ENCODE data around the gene HARS1.
"Not testable (repeated sequence)": the region's sequence is repeated elsewhere in the genome, so short reads cannot be mapped to it uniquely, and the experiment has no call there.

HARS1 gene

DNA sequence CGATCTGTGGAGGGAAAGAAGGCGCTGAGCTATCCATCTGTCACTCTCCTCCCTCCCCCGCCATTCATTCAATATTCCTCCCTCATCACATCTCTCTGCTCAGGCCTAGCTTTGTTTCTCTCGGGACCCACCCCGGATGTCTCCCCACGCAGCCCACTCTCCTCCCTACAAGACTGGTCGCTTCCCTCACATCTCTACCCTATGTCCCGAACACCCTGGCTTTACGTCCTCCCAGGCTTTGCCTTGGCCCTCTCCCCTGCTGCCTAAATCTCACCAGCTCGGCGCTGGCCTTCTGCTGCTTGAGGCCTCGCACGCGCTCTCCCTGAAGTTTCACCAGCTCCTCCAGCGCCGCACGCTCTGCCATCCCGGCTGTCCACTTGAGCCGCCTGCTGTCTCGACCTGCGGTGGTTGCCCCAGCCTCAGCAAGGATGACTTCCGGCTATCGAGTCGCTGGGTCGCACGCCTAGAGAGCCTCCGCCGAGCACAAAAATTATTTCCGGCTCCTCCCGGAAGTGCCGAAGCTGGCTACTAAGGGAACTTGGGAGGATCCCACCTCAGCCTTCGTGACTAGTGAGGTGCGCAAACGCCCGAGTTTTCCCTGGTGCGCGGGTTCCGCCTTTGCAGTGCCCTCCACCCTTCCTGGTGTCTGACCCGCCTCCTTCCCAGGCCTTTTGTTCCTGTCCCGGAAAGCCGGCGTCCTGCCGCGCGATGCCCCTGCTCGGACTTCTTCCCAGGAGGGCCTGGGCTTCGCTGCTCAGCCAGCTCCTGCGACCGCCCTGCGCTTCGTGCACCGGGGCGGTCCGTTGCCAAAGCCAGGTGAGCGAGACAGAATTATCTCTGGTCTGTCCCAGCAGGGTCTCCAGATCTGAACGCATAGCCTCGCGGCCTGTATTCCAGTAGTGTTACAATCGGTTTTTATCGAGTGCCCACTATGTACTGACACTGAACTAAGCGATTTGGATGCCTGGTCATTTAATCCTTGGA, at the start of gene HARS1, which contains the start of gene HARS2:
HARS1 (minus strand) TSS at position 430 of the 984 bp plus-strand sequence; CDS start at position 364, 66 bp downstream.
HARS2 (plus strand) TSS at position 515 of the 984 bp plus-strand sequence; CDS start at position 709, 194 bp downstream.
- DNase-seq (ENCODE audit: low spot score): peak; percentile 90

- DNase-seq (ENCODE audit: low spot score): no peak
Observed at GRCh38 chr5:140737486-140737885, 46.3 kb upstream of the HARS1 start.

GRCh38 chr5:140734354-140734753, 43.2 kb upstream of the HARS1 start:
- no peak for DNase-seq (ENCODE audit: low spot score)

- DNase-seq (ENCODE audit: low spot score): no peak
Observed at GRCh38 chr5:140733098-140733497, 41.9 kb upstream of the HARS1 start.

GRCh38 chr5:140725799-140726471, 34.8 kb upstream of the HARS1 start:
- DNase-seq (ENCODE audit: low spot score): no peak

GRCh38 chr5:140721395-140721794, 30.2 kb upstream of the HARS1 start:
- DNase-seq (ENCODE audit: low spot score): not testable (repeated sequence)

- not testable (repeated sequence) for DNase-seq (ENCODE audit: low spot score)
Observed at GRCh38 chr5:140720738-140721137, 29.6 kb upstream of the HARS1 start.

DNA sequence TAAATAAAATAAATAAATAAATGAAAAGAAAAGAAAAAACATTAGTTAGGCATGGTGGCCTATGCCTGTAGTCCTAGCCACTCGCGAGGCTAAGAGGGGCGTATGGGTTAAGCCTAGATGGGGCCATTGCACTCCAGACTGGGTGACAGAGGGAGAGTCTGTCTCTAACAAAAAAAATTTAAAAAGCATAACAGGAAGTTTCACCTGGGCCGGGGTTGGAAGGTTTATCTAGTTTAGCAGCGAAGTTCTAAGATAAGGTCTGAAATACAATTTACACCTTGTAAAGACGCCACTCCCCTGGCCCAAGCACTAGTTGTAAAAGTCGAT, 27.1 kb upstream of the HARS1 start:
- DNase-seq (ENCODE audit: low spot score): no peak

GRCh38 chr5:140716238-140716637, 25.1 kb upstream of the HARS1 start:
- DNase-seq (ENCODE audit: low spot score): not testable (repeated sequence)

GRCh38 chr5:140713562-140714094, 22.5 kb upstream of the HARS1 start:
- no peak for DNase-seq (ENCODE audit: low spot score)

DNA sequence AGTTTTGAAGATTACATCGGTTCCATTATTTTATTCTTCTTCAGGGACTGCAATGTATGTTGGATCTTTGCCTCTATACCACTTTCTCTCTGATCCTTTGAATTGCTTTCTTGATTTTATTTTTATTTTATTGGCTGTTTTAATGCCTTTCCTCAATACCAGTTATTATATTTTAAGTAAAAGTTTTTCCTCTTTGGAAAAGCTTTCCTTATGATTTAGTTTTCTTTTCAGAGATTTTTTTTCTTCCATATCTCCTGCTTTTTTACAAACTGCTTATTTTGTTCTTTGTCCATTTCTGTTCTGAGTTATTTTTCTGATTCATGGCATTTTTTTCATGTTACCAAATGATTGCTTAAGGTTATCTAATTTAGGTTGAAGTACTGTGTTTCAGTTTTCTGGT, 20.6 kb upstream of the HARS1 start:
- no peak for DNase-seq (ENCODE audit: low spot score)

- peak; percentile 77 for DNase-seq (ENCODE audit: low spot score)
Observed at GRCh38 chr5:140710899-140711552, 19.9 kb upstream of the HARS1 start.

GRCh38 chr5:140708787-140709186, 17.6 kb upstream of the HARS1 start:
- not testable (repeated sequence) for DNase-seq (ENCODE audit: low spot score)

- DNase-seq (ENCODE audit: low spot score): no peak
Observed at GRCh38 chr5:140707812-140708211, 16.6 kb upstream of the HARS1 start.

DNA sequence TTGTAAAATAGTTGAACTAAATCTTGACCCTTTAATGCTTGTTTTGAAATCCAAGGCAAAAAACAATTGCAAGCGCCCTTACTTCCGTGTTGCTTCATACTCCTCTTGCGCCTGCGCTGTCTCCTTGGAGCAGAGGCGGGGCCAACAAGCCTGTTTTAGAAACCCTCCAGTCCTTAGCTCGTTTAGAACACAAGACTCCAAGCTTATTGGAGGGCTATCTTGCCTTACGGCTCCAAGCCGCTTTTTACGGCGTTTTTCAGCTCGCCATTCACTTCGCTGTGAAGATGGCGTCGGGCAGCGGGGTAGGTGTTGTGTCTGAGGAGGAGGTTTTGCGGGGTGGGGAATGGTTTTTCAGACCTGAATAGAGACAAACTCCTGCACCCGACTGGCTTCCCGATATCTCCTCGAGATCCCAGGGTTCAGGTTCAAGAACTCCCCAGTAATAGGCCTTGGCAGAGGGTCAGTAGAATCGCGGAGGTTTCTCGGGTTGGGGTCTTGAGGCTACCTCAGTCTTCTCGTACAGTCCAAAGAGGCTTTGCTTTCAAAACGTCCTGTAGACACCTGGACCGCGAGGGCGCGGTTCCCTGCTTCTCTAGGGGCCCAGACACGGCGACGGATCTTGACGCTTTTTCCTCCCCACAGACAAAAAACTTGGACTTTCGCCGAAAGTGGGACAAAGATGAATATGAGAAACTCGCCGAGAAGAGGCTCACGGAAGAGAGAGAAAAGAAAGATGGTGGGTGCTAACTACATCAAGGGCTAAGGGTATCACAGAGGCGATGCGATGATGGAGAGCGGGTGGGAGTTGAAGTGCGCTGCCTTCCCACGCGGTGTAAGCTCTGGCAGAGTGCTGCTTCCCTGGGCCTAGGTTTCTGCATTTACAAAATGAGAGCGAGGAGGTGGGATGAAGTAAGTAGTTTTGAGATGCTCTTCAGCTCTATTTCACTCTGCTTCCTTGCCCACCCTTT, 9.3 kb upstream of the HARS1 start, which contains the start of gene ZMAT2:
ZMAT2 (plus strand) TSS at position 271 of the 968 bp plus-strand sequence; CDS start at position 285, 14 bp downstream.
- peak; percentile 99 for DNase-seq (ENCODE audit: low spot score)

- no peak for DNase-seq (ENCODE audit: low spot score)
Observed at GRCh38 chr5:140696891-140697492, 5.8 kb upstream of the HARS1 start.

GRCh38 chr5:140694276-140694675, 3.1 kb upstream of the HARS1 start:
- no peak for DNase-seq (ENCODE audit: low spot score)

DNA sequence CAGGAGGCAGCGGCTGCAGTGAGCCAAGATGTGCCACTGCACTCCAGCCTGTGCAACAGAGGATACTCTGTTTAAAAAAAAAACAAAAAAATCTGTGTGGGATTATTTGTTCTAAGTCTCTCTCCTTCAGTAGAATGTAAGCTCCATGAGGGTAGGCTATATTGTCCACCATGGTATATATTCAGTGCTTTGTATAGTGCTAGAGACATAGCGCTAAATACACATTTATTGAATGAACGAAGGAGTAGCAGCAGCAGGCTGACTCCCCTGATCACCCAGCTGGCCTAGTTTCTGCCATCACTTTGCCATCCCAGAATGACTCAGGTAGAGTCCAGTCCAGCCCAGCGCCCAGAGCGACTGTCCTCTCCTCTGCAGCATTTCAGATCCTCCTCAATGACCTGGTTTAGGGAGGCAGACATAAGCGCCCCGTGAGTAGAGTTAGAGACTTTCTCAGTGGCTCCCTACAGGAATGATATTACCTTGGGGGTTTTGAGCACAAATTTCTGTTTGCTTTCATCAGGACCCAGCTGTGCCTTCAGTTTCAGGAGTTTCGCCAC, 716 bp downstream of the HARS1 start:
- no peak for DNase-seq (ENCODE audit: low spot score)

GRCh38 chr5:140678993-140679392, 12.2 kb downstream of the HARS1 start:
- DNase-seq (ENCODE audit: low spot score): no peak

- no peak for DNase-seq (ENCODE audit: low spot score)
Observed at GRCh38 chr5:140677947-140678346, 13.2 kb downstream of the HARS1 start.
